C4-2B (cell line): ENCODE data around the gene TCAIM.
A peak's percentile ranks its signal among the peaks of the same experiment; 100 is the strongest.

Experiments used
- H3K27ac ChIP-seq: fragments of 450-650 bp; 2 replicates; pipeline ENCODE4 v1.5.1; 2017
- ZFX ChIP-seq: fragments of 450-650 bp; IDR thresholded peaks from 2 replicates; pipeline ENCODE4 v1.6.1; 2017
- TF ChIP-seq, protein P1 (sequence below): fragments of 450-650 bp; conservative IDR thresholded peaks from 2 replicates; pipeline ENCODE4 v1.5.1; 2017; ENCODE audit warnings: mild to moderate bottlenecking

TCAIM gene

DNA sequence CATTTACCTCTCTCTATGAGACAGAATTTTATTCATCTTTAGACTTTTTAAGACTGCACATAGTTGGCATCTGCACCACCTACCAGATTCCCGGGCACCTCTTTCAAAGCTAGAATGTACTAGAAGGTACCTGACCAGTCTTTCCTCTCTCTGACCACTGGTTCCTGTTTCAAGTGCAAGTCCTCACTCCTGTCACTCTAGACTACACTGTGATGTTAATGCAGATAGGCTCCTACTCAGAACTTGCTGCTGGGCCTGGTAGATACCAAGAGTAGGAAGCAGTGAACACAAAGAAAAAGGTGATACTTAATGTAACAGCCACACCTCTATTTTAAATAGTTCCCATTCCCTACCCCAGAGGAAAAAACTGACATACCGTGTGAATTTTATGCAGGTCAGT, 8.1 kb upstream of the TCAIM start:
- no peak overlapping the region for H3K27ac ChIP-seq
- no peak for TF ChIP-seq ZFX
- TF ChIP-seq, protein P1, sequence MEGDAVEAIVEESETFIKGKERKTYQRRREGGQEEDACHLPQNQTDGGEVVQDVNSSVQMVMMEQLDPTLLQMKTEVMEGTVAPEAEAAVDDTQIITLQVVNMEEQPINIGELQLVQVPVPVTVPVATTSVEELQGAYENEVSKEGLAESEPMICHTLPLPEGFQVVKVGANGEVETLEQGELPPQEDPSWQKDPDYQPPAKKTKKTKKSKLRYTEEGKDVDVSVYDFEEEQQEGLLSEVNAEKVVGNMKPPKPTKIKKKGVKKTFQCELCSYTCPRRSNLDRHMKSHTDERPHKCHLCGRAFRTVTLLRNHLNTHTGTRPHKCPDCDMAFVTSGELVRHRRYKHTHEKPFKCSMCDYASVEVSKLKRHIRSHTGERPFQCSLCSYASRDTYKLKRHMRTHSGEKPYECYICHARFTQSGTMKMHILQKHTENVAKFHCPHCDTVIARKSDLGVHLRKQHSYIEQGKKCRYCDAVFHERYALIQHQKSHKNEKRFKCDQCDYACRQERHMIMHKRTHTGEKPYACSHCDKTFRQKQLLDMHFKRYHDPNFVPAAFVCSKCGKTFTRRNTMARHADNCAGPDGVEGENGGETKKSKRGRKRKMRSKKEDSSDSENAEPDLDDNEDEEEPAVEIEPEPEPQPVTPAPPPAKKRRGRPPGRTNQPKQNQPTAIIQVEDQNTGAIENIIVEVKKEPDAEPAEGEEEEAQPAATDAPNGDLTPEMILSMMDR, result no peak

DNA sequence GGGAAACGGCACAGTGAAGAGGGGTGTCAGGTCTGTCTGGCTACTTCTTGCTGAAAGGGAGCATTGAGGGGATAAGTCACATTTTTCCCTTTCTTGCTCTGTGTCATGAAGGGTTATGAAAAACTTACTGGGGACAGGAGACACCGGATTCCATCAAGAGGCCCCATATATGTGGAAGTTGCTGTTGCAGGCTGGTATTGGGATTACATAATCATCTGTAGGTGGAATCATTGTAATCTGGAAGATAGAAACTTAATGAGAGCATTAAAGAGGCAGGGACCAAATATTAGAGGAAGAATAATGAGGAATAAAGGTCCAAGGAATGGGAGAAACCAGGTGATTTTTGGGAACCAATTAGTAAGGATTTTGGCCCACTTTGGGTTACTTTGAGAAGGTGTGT, 4.2 kb upstream of the TCAIM start:
- TF ChIP-seq ZFX, result no peak
- TF ChIP-seq, protein P1, result no peak
- no peak overlapping the region for H3K27ac ChIP-seq

DNA sequence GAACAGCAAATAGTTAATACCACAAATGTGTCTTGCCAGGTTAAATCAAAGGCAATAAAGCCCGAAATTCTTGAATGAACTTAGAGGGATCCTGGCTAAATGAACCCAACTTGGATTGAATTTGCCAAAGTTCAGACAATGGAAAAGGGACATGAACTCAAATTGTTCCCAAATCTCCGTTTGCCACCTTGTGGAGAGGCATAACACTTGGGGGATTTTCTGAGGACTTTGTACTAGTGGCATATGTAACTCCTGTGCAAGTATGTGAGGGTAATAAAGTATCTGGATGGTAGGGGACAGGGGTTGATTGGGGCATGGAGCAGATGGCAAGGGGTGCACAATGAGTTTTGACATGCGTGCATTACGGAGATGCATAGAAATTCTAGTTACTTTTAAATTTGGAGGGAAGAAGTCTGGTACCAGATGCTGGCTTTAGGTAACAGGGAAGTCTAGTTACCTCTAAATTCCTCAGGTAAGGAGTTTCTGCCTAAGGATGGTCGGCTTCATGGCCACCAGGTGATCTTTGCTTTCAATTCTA, 1.2 kb upstream of the TCAIM start:
- H3K27ac ChIP-seq, result peak overlapping the region; percentile 90
- TF ChIP-seq ZFX, result no peak
- TF ChIP-seq, protein P1, result no peak; the same call in 1 of the 2 replicates

DNA sequence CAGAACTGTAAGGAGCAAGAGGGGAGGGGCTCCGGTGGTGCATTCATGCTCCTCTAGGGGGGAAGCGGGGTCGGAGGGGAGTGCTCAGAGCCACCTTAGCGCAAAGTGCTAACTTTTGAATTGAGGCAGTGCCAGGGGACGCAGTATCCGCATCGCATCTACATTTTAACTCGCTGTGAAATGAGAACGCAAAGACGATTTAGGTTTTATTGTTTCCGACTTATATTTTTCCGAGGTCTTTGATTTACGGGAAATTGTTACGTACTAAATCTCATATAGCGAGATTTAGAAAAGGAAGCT, 212 bp downstream of the TCAIM start:
- TF ChIP-seq ZFX, result no peak
- TF ChIP-seq, protein P1, result no peak
- H3K27ac ChIP-seq, result peak overlapping the region; percentile 90

DNA sequence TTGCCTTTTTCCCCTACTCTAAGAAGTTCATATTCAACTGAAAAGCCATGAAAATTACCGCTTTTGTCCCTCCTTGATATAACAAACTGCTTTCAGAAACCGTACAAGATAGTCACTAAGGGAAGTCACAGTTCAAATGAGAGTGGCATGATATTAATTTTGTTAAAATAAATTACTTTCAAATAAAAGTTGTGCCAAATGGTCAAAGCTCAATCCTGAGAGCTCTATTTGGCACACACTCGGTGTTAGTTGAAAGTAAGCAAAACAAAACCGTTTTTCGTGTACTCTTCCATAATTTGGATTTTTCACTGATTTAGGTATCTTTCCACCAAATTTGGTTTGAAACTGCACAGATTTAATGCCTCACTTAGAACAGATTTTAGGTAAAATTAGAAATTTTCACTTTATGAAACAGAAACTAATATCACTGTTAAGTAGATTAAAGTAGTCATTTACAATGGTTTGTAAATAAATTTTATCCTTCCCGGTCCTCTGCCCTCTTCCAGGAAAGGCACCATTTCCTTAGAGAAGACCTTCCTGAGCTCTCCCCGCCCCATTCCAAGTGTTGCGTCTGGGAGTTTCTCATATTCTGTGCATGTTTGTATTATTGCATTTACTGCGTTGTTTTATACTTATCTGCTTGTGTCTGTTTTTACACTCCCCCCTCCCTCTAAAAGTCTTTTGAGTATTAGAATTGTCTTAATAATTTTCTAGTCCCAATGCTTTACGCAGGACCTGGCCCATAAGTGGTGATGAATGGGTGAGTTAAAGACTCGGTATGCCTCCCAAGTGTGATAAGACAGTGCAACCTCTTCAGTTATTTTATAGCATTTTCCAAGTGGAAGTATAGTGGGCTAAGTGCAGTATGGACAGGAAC, 853 bp downstream of the TCAIM start:
- TF ChIP-seq, protein P1, result no peak
- no peak for TF ChIP-seq ZFX
- peak overlapping the region; percentile 90; the same call in 1 of the 2 replicates for H3K27ac ChIP-seq

DNA sequence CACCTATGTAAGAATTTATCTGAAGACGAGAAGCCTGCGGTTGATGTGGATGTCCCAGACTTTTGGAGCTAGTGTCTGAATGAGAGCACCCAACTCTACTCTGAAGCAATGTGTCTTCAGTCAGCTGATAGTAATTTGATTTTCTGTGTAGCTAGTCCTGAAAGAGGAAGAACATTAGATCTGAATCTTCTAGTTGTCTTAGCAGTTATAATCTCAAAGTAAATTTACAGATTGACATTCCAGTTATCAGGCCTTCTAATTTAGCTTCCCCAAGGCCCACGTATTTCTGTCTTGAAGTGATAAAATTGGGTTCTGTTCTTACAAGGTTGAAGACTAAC, 1.5 kb downstream of the TCAIM start:
- TF ChIP-seq ZFX, result no peak
- TF ChIP-seq, protein P1, result no peak
- H3K27ac ChIP-seq, result no peak overlapping the region

DNA sequence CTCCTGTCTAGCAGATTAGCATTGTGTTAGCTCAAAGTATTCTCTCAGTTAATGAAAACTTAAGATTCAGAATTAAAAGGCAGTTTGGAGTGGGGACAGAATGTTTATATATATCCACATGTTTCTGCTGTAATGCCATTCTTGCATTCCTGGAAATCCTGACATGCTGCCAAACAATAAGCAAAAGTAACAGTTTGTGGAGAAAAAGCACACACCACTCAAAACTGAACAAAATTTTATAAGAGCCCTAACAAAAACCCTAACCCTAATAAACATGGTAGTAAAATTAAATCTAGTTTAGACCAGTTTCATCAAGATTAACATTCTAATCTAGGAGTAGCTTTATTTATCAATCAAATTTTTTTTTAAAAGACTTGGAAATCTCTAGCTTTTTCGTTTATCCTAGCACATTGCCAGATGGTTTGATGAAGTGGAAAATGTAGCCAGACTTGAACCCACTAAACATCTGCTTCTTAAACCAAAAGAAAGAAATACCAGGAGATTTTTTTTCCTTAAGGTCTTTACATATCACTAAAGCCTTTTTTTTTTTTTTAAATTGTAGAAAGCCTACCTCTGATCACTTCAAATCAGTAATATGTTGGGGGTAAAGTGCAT, 3.7 kb downstream of the TCAIM start:
- no peak overlapping the region for H3K27ac ChIP-seq
- no peak for TF ChIP-seq ZFX
- TF ChIP-seq, protein P1, result no peak
